Measurements from ENCODE around the gene XPO6.

DNA sequence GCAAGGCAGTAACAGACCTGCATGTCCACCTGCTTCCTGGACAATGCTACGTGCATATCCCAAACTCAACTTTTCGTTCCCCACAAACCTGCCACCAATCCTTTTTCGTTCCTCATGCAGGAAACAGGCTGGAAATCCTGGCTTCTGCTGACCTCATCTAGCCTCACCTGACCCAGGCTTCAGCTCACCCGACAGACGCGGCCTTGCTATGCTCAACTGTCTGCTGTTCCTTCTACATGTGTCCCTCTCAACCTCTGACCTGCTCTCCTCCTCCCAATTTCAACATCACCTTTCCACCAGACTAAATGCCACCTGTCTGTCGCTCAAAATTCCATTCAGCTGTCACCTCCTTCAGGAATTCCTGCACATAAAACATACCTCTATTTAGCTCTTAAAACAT, 44.5 kb downstream of the XPO6 start:
- TF ChIP-seq, protein P1, sequence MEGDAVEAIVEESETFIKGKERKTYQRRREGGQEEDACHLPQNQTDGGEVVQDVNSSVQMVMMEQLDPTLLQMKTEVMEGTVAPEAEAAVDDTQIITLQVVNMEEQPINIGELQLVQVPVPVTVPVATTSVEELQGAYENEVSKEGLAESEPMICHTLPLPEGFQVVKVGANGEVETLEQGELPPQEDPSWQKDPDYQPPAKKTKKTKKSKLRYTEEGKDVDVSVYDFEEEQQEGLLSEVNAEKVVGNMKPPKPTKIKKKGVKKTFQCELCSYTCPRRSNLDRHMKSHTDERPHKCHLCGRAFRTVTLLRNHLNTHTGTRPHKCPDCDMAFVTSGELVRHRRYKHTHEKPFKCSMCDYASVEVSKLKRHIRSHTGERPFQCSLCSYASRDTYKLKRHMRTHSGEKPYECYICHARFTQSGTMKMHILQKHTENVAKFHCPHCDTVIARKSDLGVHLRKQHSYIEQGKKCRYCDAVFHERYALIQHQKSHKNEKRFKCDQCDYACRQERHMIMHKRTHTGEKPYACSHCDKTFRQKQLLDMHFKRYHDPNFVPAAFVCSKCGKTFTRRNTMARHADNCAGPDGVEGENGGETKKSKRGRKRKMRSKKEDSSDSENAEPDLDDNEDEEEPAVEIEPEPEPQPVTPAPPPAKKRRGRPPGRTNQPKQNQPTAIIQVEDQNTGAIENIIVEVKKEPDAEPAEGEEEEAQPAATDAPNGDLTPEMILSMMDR (IDR thresholded peaks at IDR 0.05) = no peak
- TF ChIP-seq POLR2A (IDR thresholded peaks at IDR 0.05) = no peak
